ENCODE results near the gene PROSER2.

The PROSER2 gene

DNA sequence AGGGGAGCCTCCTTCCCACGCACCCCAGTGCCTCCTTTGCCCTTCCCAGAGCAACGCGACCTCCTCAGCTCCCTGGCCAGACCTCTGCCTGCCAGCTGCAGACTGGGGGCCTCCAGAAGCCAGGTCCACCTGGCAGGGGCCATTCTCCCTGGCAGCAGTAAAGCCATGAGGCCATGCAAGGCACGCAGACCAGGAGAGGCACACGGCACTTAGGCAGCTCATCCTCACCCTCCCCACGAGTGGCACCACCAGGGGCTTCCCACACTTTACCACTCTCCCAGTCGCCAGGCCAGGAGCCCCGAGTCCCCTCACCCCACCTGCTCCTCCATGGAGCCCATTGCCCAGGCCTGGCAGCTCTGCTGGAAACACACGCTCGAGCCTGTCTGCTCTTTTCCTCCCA is 85.4 kb downstream of the PROSER2 start:
- DNase-seq (ENCODE audit: low read depth in 2 of 2), result no peak

DNA sequence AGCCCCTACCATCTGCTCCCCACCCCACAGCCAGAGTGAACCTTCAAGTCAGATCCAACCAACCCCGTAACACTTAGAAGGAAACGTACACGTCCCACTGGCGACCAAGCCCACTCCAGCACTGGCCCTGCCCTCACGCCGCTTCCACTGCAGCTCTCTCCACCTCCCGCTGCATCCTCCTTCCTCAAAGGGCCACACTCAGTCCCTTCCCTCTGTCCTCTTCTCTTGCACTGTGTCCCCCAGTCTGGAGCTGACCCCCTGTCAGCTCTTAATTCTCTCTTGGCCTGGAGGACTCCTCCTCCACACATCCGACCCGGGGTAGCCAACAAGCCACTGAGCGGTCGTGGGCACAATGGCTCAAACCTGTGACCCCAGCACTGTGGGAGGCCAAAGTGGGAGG is 85.8 kb downstream of the PROSER2 start:
- no peak for DNase-seq (ENCODE audit: low read depth in 2 of 2)

DNA sequence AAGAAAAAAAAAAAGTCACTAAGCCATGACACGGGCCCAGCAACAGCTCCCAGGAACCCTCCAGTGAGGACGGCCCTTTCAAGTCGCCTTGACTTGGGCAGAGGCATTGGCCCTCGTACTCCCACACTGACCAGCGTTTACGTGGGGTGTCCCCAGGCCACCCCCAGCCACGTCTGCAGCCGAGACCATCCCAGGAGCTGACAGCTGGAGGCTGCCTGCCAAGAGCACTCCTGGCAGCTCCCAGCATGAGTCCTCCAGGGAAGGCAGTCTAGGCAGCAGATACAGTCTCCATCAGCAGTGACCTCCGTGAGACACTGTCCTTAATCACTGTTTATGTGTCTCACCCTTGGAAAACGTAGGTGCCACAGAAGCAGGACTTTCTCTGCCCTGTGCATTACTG is 86.5 kb downstream of the PROSER2 start:
- DNase-seq (ENCODE audit: low read depth in 2 of 2), result no peak

DNA sequence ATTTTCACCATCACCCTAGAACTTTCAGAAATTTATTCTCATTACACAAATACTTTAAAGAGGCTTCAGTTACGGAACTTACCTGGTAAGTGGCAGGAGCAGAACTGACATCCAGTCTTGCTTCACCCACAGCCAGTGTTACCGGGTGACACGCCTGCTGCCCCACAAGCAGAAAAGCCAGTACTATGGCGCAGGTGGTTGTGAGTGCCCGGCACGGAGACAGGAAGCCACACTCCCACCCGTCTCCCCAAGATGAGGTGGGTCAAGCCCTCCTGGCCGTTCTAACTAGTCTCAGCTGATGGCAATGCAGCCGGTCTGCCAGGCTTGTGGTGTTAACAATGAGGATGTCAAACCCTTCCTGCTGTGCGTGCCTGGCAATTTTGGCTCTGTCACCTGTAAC is 86.9 kb downstream of the PROSER2 start:
- DNase-seq (ENCODE audit: low read depth in 2 of 2), result no peak

DNA sequence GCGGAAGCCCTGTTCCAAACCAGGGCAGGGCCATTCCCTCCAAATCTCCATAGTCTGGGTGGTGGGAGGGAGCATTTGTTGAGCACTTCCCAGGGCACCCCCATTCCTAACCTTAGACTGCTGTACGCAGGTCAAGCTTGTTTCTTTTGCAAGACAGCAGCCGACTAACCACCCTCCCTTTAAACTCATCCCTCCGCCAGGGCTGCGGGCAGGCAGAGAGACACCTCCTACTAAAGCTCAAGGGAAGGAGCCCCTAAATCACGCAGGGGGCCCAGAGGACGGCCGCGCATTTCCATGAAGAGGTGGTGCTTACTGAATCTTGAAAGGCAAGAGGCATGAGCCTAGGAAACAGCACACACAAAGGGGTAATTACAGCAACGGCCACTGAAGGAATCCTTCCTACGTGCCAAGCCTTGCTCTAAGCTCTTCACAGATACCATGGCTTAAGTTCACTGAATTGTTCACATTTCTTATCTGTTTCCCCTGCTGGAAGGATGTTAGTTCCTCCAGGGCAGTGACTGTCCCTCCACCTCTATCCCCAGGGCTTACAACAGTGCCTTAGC is 90.0 kb downstream of the PROSER2 start:
- DNase-seq (ENCODE audit: low read depth in 2 of 2), result no peak

DNA sequence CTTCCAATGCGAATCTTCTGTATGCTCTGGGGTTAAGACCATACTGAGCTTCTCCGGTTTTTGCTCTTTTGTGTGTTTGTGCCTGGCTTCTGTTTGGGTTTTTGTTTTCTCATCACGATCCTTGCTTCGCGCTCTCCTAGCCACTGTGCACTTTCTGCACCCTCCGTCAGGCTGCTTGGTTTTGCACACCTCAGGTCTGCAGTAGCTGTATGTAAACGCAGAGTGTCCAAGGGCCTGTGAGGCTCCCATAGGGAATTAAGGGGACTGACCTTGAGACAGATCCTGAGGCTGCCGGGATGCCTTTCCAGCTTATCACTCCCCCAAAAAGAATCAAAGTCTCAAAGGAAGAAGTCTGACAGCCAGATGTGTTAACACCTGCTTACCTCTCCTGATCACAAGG is 95.2 kb downstream of the PROSER2 start:
- no peak for DNase-seq (ENCODE audit: low read depth in 2 of 2)

DNA sequence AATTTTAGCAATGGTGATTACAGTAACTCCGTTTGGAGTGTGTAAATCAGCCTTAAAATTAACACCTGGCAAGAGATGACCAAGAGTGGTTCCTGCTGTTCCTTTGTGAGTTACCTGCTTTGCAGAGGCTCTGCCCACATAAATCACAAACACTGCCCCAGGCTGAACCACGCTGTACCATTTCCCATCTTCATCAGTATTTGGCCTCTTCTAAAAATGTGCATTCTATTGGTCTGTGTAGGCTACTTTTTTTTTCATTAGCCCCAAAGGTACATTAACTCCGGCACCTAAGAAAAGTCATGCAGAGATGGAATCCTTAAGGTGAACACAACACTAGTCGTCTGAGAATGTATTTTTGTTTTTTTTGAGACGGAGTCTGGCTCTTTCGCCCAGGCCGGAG is 96.1 kb downstream of the PROSER2 start:
- DNase-seq (ENCODE audit: low read depth in 2 of 2), result no peak

All from stimulated activated CD8-positive, alpha-beta memory T cell treated with anti-CD3 and anti-CD28 coated beads, Interleukin-15, amount 100 ng/mL, for 4 hours (primary cell).